M059J (cell line): ENCODE results near the gene SAMD11. TPM values are rescaled to one million over a fixed set of nuclear protein-coding genes. Genes with fewer than 3 reads are reported as not detected.
"Not testable (repeated sequence)": the region's sequence is repeated elsewhere in the genome, so short reads cannot be mapped to it uniquely, and the experiment has no call there.

Experiments used
- DNase-seq: peaks from one replicate; pipeline ENCODE4 v3.0.0-alpha.2; 2012; ENCODE audit warnings: low read depth
- total RNA-seq: library from RNA; depleted of rRNA; stranded (reverse); fragments of >200 nt; shearing (Covaris generic); gene quantifications from 2 replicates; pipeline ENCODE4 v1.2.3, GENCODE V29; 2014

SAMD11 gene
- total RNA-seq, 1 experiment from 2014 or later: 59.8 TPM

GRCh38 chr1:944341-945325 is 20.9 kb downstream of the SAMD11 start:
- DNase-seq: peak; percentile 33

GRCh38 chr1:945688-946556 is 22.2 kb downstream of the SAMD11 start:
- DNase-seq: peak; percentile 37

GRCh38 chr1:946811-947210 is 23.1 kb downstream of the SAMD11 start:
- not testable (repeated sequence) for DNase-seq

GRCh38 chr1:947958-948357 is 24.2 kb downstream of the SAMD11 start:
- no peak for DNase-seq

GRCh38 chr1:950268-950667 is 26.5 kb downstream of the SAMD11 start:
- DNase-seq: no peak

- no peak for DNase-seq
Measured at GRCh38 chr1:950881-951280, 27.2 kb downstream of the SAMD11 start.

GRCh38 chr1:951364-951763 is 27.6 kb downstream of the SAMD11 start:
- DNase-seq: no peak

- no peak for DNase-seq
Measured at GRCh38 chr1:952201-952600, 28.5 kb downstream of the SAMD11 start.

- no peak for DNase-seq
Measured at GRCh38 chr1:952603-953002, 28.9 kb downstream of the SAMD11 start.

- DNase-seq: no peak
Measured at GRCh38 chr1:953524-954320, 30.0 kb downstream of the SAMD11 start.

- no peak for DNase-seq
Measured at GRCh38 chr1:954927-955326, 31.2 kb downstream of the SAMD11 start.

GRCh38 chr1:955474-955873 is 31.8 kb downstream of the SAMD11 start:
- DNase-seq: no peak

GRCh38 chr1:956636-957035 is 32.9 kb downstream of the SAMD11 start:
- DNase-seq: no peak

GRCh38 chr1:958823-959730 is 35.4 kb downstream of the SAMD11 start, which contains the start of gene NOC2L:
Gene NOC2L, minus strand, starts transcription at chr1:959256. Its CDS starts 16 bp downstream, at chr1:959240.
- peak; percentile 81 for DNase-seq

GRCh38 chr1:959731-960362 is 36.1 kb downstream of the SAMD11 start:
- DNase-seq: no peak

GRCh38 chr1:960363-961131 is 36.8 kb downstream of the SAMD11 start, which contains the start of gene KLHL17:
Gene KLHL17, plus strand, starts transcription at chr1:960584. Its CDS starts 110 bp downstream, at chr1:960694.
- peak; percentile 70 for DNase-seq

- no peak for DNase-seq
Measured at GRCh38 chr1:961132-961669, 37.5 kb downstream of the SAMD11 start.

GRCh38 chr1:962381-963300 is 38.9 kb downstream of the SAMD11 start:
- DNase-seq: no peak
